ENCODE measurements around the gene NDUFAF3.

GRCh38 chr3:49012441-49013017 is 9.4 kb upstream of the NDUFAF3 start:
- TF ChIP-seq, protein P1, sequence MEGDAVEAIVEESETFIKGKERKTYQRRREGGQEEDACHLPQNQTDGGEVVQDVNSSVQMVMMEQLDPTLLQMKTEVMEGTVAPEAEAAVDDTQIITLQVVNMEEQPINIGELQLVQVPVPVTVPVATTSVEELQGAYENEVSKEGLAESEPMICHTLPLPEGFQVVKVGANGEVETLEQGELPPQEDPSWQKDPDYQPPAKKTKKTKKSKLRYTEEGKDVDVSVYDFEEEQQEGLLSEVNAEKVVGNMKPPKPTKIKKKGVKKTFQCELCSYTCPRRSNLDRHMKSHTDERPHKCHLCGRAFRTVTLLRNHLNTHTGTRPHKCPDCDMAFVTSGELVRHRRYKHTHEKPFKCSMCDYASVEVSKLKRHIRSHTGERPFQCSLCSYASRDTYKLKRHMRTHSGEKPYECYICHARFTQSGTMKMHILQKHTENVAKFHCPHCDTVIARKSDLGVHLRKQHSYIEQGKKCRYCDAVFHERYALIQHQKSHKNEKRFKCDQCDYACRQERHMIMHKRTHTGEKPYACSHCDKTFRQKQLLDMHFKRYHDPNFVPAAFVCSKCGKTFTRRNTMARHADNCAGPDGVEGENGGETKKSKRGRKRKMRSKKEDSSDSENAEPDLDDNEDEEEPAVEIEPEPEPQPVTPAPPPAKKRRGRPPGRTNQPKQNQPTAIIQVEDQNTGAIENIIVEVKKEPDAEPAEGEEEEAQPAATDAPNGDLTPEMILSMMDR (IDR thresholded peaks at IDR 0.05; ENCODE audit: insufficient read depth, low read length), result no peak
- no peak for TF ChIP-seq POLR2AphosphoS5 (IDR thresholded peaks at IDR 0.05; ENCODE audit: low read depth)
- no peak for TF ChIP-seq SPI1 (IDR thresholded peaks at IDR 0.05; ENCODE audit: borderline replicate concordance, low read depth)
- TF ChIP-seq, protein P2, sequence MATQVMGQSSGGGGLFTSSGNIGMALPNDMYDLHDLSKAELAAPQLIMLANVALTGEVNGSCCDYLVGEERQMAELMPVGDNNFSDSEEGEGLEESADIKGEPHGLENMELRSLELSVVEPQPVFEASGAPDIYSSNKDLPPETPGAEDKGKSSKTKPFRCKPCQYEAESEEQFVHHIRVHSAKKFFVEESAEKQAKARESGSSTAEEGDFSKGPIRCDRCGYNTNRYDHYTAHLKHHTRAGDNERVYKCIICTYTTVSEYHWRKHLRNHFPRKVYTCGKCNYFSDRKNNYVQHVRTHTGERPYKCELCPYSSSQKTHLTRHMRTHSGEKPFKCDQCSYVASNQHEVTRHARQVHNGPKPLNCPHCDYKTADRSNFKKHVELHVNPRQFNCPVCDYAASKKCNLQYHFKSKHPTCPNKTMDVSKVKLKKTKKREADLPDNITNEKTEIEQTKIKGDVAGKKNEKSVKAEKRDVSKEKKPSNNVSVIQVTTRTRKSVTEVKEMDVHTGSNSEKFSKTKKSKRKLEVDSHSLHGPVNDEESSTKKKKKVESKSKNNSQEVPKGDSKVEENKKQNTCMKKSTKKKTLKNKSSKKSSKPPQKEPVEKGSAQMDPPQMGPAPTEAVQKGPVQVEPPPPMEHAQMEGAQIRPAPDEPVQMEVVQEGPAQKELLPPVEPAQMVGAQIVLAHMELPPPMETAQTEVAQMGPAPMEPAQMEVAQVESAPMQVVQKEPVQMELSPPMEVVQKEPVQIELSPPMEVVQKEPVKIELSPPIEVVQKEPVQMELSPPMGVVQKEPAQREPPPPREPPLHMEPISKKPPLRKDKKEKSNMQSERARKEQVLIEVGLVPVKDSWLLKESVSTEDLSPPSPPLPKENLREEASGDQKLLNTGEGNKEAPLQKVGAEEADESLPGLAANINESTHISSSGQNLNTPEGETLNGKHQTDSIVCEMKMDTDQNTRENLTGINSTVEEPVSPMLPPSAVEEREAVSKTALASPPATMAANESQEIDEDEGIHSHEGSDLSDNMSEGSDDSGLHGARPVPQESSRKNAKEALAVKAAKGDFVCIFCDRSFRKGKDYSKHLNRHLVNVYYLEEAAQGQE (IDR thresholded peaks at IDR 0.05; ENCODE audit: insufficient replicate concordance, low read depth), result no peak
- no peak for TF ChIP-seq GABPA (IDR thresholded peaks at IDR 0.05; ENCODE audit: low read depth)
